ENCODE measurements around the gene AKAP6.

The AKAP6 gene

GRCh38 chr14:32820682-32821081 is 491.6 kb downstream of the AKAP6 start:
- DNase-seq (ENCODE audit: low spot score), result no peak

- no peak for DNase-seq (ENCODE audit: low spot score)
Measured at GRCh38 chr14:32821964-32822653, 493.0 kb downstream of the AKAP6 start.

GRCh38 chr14:32823706-32824105 is 494.6 kb downstream of the AKAP6 start:
- DNase-seq (ENCODE audit: low spot score), result no peak

- no peak for DNase-seq (ENCODE audit: low spot score)
Measured at GRCh38 chr14:32824195-32824594, 495.1 kb downstream of the AKAP6 start.

- DNase-seq (ENCODE audit: low spot score), result peak; percentile 63
Measured at GRCh38 chr14:32825058-32825457, 496.0 kb downstream of the AKAP6 start.

- DNase-seq (ENCODE audit: low spot score), result peak; percentile 84
Measured at GRCh38 chr14:32826404-32827082, 497.4 kb downstream of the AKAP6 start.

GRCh38 chr14:32827514-32827913 is 498.4 kb downstream of the AKAP6 start:
- DNase-seq (ENCODE audit: low spot score), result no peak

GRCh38 chr14:32835924-32836323 is 506.8 kb downstream of the AKAP6 start:
- DNase-seq (ENCODE audit: low spot score), result no peak

- DNase-seq (ENCODE audit: low spot score), result no peak
Measured at GRCh38 chr14:32841698-32842097, 512.6 kb downstream of the AKAP6 start.

- no peak for DNase-seq (ENCODE audit: low spot score)
Measured at GRCh38 chr14:32846821-32847365, 517.8 kb downstream of the AKAP6 start.

- DNase-seq (ENCODE audit: low spot score), result no peak
Measured at GRCh38 chr14:32847867-32848266, 518.8 kb downstream of the AKAP6 start.

- DNase-seq (ENCODE audit: low spot score), result no peak
Measured at GRCh38 chr14:32865827-32866376, 536.8 kb downstream of the AKAP6 start.

- no peak for DNase-seq (ENCODE audit: low spot score)
Measured at GRCh38 chr14:32883188-32883587, 554.1 kb downstream of the AKAP6 start.
